Measurements from ENCODE around the gene STAC. TPM values are rescaled to one million over a fixed set of nuclear protein-coding genes. Genes with fewer than 3 reads are reported as not detected.

The STAC gene
- total RNA-seq, 1 donor from 2014 or later, result 1.1 TPM

- FAIRE-seq (no peak), DNase-seq (ENCODE audit: low read depth) (peak; percentile 47)
- Histone ChIP-seq H3K4me3 (ENCODE audit: low read depth, low read length) (no peak overlapping the region), H3K27me3 (ENCODE audit: control insufficient read depth, insufficient read depth, low read length) (no peaks in the 10 kb centered on the region), H3K36me3 (ENCODE audit: control insufficient read depth, insufficient read depth, low read length) (no peaks in the 10 kb centered on the region)
- TF ChIP-seq, protein P1, sequence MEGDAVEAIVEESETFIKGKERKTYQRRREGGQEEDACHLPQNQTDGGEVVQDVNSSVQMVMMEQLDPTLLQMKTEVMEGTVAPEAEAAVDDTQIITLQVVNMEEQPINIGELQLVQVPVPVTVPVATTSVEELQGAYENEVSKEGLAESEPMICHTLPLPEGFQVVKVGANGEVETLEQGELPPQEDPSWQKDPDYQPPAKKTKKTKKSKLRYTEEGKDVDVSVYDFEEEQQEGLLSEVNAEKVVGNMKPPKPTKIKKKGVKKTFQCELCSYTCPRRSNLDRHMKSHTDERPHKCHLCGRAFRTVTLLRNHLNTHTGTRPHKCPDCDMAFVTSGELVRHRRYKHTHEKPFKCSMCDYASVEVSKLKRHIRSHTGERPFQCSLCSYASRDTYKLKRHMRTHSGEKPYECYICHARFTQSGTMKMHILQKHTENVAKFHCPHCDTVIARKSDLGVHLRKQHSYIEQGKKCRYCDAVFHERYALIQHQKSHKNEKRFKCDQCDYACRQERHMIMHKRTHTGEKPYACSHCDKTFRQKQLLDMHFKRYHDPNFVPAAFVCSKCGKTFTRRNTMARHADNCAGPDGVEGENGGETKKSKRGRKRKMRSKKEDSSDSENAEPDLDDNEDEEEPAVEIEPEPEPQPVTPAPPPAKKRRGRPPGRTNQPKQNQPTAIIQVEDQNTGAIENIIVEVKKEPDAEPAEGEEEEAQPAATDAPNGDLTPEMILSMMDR (IDR thresholded peaks at IDR 0.05; ENCODE audit: insufficient read depth, low read length, severe bottlenecking), result no peak
These were observed 36.3 kb downstream of the STAC start for GRCh38 chr3:36416599-36416998.

DNA sequence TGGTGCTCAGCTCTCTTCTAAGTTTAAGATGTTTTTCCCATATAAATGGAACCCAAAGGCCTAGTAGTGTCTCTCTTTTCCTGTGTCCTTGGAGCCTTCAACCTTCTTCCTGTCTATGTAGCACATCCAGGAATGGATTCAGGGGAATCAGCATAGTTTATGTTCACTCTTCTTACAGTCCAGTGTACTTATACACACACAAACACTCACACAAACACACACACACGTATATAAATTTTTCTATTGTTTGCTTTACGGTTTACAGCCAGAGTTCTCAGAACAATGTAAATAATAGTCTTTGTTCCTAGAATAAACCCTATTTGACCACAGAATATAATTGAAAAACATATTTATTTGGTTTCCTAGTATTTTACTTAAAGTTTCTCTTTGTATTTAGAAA lies 36.9 kb downstream of the STAC start:
- Histone ChIP-seq H3K36me3 (ENCODE audit: control insufficient read depth, insufficient read depth, low read length) (no peaks in the 10 kb centered on the region), H3K27me3 (ENCODE audit: control insufficient read depth, insufficient read depth, low read length) (no peaks in the 10 kb centered on the region), H3K4me3 (ENCODE audit: low read depth, low read length) (no peak overlapping the region)
- no peak for FAIRE-seq
- DNase-seq (ENCODE audit: low read depth), result no peak
- TF ChIP-seq, protein P1 (IDR thresholded peaks at IDR 0.05; ENCODE audit: insufficient read depth, low read length, severe bottlenecking), result no peak

- FAIRE-seq (no peak), DNase-seq (ENCODE audit: low read depth) (peak; percentile 58)
- TF ChIP-seq, protein P1 (IDR thresholded peaks at IDR 0.05; ENCODE audit: insufficient read depth, low read length, severe bottlenecking), result no peak
- no peak overlapping the region for H3K4me3 ChIP-seq (ENCODE audit: low read depth, low read length)
- no peaks in the 10 kb centered on the region for H3K27me3 ChIP-seq (ENCODE audit: control insufficient read depth, insufficient read depth, low read length)
- H3K36me3 ChIP-seq (ENCODE audit: control insufficient read depth, insufficient read depth, low read length), result no peaks in the 10 kb centered on the region
These were observed 38.0 kb downstream of the STAC start for GRCh38 chr3:36418296-36418695.

DNA sequence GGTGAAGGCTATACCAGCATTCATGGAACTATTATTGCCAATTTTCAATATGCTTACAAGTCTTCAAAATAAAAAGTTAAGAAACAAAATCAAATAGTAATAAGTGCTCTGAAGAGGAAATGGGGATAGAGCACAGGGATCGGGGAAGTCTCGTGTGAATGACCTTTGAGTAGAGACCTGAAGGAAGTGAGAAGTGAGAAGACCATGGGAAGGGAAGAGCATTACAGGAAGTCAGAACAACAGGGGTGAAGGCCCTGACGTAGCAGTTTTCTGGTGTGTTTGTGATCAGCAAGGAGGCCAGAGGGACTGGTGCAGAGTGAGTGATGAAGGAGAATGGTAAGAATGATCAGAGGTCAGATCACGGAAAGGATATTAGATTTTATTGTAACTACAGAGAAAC lies 48.1 kb downstream of the STAC start:
- FAIRE-seq, result no peak
- no peaks in the 10 kb centered on the region for H3K36me3 ChIP-seq (ENCODE audit: control insufficient read depth, insufficient read depth, low read length)
- TF ChIP-seq, protein P1 (IDR thresholded peaks at IDR 0.05; ENCODE audit: insufficient read depth, low read length, severe bottlenecking), result no peak

DNA sequence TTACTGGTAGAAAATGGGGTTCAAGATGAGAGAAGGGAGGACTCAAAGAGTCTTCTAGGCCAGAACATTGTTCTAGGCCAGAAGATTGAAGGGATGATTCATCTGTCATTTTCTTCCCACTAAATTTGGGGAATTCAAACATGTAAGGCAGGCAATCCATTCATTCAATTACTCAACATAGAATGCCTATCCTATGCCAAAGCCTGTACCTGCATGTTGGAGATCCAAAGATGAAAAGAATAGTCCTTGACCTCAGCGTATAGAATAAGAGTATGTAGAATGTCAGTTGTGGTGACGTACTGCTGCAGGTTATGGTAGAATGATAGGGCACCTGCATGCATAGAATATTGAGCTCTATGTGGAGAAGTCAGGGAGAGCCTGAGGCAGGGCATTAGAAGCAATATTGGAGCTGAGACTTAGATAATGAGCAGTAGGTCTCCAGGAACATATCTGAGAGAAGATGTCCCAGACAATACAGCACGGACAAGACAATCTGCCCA lies 49.7 kb downstream of the STAC start:
- no peaks in the 10 kb centered on the region for H3K36me3 ChIP-seq (ENCODE audit: control insufficient read depth, insufficient read depth, low read length)
- FAIRE-seq (no peak), DNase-seq (ENCODE audit: low read depth) (peak; percentile 22)
- TF ChIP-seq, protein P1 (IDR thresholded peaks at IDR 0.05; ENCODE audit: insufficient read depth, low read length, severe bottlenecking), result no peak
- H3K27me3 ChIP-seq (ENCODE audit: control insufficient read depth, insufficient read depth, low read length), result no peaks in the 10 kb centered on the region
- no peak overlapping the region for H3K4me3 ChIP-seq (ENCODE audit: low read depth, low read length)

More for the DNA sequence above, 48.1 kb downstream of the STAC start:
- DNase-seq (ENCODE audit: low read depth), result no peak
- no peaks in the 10 kb centered on the region for H3K27me3 ChIP-seq (ENCODE audit: control insufficient read depth, insufficient read depth, low read length)
- H3K4me3 ChIP-seq (ENCODE audit: low read depth, low read length), result no peak overlapping the region

GRCh38 chr3:36433511-36433910 lies 53.2 kb downstream of the STAC start:
- TF ChIP-seq, protein P1 (IDR thresholded peaks at IDR 0.05; ENCODE audit: insufficient read depth, low read length, severe bottlenecking), result no peak
- Histone ChIP-seq H3K27me3 (ENCODE audit: control insufficient read depth, insufficient read depth, low read length) (no peaks in the 10 kb centered on the region), H3K36me3 (ENCODE audit: control insufficient read depth, insufficient read depth, low read length) (no peaks in the 10 kb centered on the region), H3K4me3 (ENCODE audit: low read depth, low read length) (no peak overlapping the region)
- FAIRE-seq, result no peak
- no peak for DNase-seq (ENCODE audit: low read depth)

All from bronchial epithelial cell (primary cell).